A549 (cell line): ENCODE measurements around the gene MAP2.

Source experiments
- CTCF ChIP-seq: fragments of >200 bp; sonication (Bioruptor Twin); formaldehyde crosslinking; IDR thresholded peaks from 3 replicates; pipeline ENCODE4 v1.5.1; 2016
- EHMT2 ChIP-seq: fragments of 200-600 bp; sonication (generic); IDR thresholded peaks from 2 replicates; pipeline ENCODE4 v1.6.1; 2016; ENCODE audit warnings: antibody characterized with exemption, low read depth, mild to moderate bottlenecking, moderate library complexity
- MAX ChIP-seq: IDR thresholded peaks from 2 replicates; pipeline ENCODE4 v1.6.1; 2012
- POLR2A ChIP-seq: IDR thresholded peaks from 2 replicates; pipeline ENCODE4 v1.6.1; 2012; ENCODE audit warnings: mild to moderate bottlenecking, low read length
- RAD21 ChIP-seq, 2 experiments: fragments of >200 bp in 1 of 2; sonication (Bioruptor Twin) in 1 of 2; formaldehyde crosslinking in 1 of 2; IDR thresholded peaks in 1 of 2; conservative IDR thresholded peaks in 1 of 2; 2 replicates in 1 of 2; 3 replicates in 1 of 2; pipeline ENCODE4 v1.6.1; 2012 to 2018; ENCODE audit warnings: inconsistent platforms in 1 of 2
- ZNF302 ChIP-seq: fragments of 250-450 bp; sonication (Bioruptor Pico); IDR thresholded peaks from 2 replicates; pipeline ENCODE4 v1.9.0; 2021; ENCODE audit warnings: inconsistent platforms, mild to moderate bottlenecking, moderate library complexity

GRCh38 chr2:209696836-209697711, 273.2 kb downstream of the MAP2 start:
- TF ChIP-seq ZNF302 (CRISPR knock-in tag) (no peak), CTCF (no peak), MAX (no peak), RAD21 (conservative IDR thresholded peaks at IDR 0.05 in 1 of 2, IDR thresholded peaks at IDR 0.05 in 1 of 2) (no peak), POLR2A (no peak), EHMT2 (no peak)
